ENCODE data around the gene HTR2B.

Gene HTR2B

DNA sequence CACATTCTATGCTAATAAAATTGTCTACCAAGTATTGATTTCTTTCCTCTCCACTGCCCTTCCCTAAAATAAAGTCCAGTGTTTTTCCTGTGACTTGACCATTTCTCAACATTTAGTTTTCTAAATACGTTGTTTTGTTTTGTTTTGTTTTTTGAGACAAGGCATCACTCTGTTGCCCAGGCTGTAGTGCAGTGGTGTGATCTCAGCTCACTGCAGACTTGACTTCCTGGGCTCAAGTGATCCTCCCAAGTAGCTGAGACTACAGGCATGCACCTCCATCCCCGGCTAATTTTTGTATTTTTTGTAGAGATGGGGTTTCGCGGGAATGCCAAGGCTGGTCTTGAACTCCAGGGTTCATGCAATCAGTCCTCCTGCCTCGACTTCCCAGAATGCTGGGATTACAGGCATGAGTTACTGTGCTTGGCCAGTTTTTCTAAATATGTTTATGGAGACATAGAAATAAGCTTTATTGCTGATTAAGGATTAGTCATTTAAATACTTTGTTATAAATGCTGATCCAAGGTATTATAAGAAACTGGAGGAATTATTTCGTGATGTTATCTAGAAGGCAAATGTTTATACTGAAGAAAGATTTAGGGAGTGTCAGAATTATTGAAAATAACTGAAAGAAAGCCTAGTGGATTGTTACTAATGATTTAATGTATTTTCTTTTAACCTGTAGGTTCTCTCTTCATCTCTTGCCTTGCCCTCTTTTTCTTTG lies 5.7 kb upstream of the HTR2B start:
- no peak overlapping the region for H2AFZ ChIP-seq
- H3K4me2 ChIP-seq (ENCODE audit: low read length) = no peak overlapping the region
- H3K27me3 ChIP-seq (ENCODE audit: control insufficient read depth, insufficient read depth, low read length) = no peaks in the 10 kb centered on the region
- H3K79me2 ChIP-seq = peaks cover 3% of the 10 kb centered on the region
- no peak overlapping the region for H3K4me3 ChIP-seq (ENCODE audit: low read depth, low read length)
- H3K4me1 ChIP-seq = peaks cover 7% of the 10 kb centered on the region
- no peaks in the 10 kb centered on the region for H3K9me3 ChIP-seq (ENCODE audit: control insufficient read depth, low read length)
- TF ChIP-seq, protein P1, sequence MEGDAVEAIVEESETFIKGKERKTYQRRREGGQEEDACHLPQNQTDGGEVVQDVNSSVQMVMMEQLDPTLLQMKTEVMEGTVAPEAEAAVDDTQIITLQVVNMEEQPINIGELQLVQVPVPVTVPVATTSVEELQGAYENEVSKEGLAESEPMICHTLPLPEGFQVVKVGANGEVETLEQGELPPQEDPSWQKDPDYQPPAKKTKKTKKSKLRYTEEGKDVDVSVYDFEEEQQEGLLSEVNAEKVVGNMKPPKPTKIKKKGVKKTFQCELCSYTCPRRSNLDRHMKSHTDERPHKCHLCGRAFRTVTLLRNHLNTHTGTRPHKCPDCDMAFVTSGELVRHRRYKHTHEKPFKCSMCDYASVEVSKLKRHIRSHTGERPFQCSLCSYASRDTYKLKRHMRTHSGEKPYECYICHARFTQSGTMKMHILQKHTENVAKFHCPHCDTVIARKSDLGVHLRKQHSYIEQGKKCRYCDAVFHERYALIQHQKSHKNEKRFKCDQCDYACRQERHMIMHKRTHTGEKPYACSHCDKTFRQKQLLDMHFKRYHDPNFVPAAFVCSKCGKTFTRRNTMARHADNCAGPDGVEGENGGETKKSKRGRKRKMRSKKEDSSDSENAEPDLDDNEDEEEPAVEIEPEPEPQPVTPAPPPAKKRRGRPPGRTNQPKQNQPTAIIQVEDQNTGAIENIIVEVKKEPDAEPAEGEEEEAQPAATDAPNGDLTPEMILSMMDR (IDR thresholded peaks at IDR 0.05) = no peak
- H3K9ac ChIP-seq = no peak overlapping the region
- no peaks in the 10 kb centered on the region for H3K36me3 ChIP-seq (ENCODE audit: control insufficient read depth, insufficient read depth, low read length)
- no peak overlapping the region for H3K27ac ChIP-seq

DNA sequence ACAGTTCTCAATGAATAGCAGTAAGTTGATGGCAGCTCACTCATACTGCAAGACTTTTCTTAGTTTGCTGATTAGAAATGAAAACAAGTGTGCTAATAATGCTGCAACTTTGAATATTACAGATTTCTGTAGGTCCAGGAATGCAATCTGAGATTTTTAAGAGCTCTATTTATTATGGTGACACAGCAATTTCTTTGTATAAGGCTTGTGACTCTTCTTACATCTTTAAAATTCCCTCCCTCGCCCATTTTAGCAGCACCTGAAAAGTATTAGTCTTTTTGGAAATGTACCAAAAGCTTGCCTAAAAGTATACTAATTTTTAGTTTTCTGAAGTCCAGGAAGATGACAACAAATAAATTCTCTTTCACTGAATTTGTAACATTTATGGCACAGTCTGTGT lies 4.4 kb upstream of the HTR2B start:
- no peaks in the 10 kb centered on the region for H3K36me3 ChIP-seq (ENCODE audit: control insufficient read depth, insufficient read depth, low read length)
- no peak overlapping the region for H3K4me2 ChIP-seq (ENCODE audit: low read length)
- no peaks in the 10 kb centered on the region for H3K27me3 ChIP-seq (ENCODE audit: control insufficient read depth, insufficient read depth, low read length)
- H3K9ac ChIP-seq = no peak overlapping the region
- TF ChIP-seq, protein P1 (IDR thresholded peaks at IDR 0.05) = no peak
- no peak overlapping the region for H2AFZ ChIP-seq
- no peak overlapping the region for H3K4me3 ChIP-seq (ENCODE audit: low read depth, low read length)
- H3K27ac ChIP-seq = no peak overlapping the region
- H3K79me2 ChIP-seq = peaks cover 3% of the 10 kb centered on the region
- H3K9me3 ChIP-seq (ENCODE audit: control insufficient read depth, low read length) = no peaks in the 10 kb centered on the region
- H3K4me1 ChIP-seq = peaks cover 10% of the 10 kb centered on the region

DNA sequence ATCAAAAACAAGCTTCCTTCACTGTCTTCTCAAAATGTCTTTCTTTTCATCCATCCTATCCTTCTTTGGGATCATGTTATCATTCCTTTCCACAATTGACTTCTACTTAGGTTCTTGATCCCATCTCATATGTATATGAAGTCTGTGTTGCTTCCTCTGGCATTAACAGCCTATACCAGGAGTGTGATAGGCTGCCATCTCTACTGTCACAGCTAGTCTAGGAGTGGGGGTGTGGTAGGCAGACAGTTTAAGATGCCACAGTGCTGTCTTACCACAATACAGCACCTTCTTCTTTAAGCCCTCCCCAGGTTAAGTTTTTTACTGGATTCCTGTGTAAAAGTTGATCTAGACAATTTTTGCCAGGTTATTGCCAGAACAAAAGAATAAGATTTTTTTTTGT lies 3.7 kb upstream of the HTR2B start:
- Histone ChIP-seq H3K27ac (no peak overlapping the region), H3K4me3 (ENCODE audit: low read depth, low read length) (no peak overlapping the region), H3K79me2 (peaks cover 3% of the 10 kb centered on the region), H3K9me3 (ENCODE audit: control insufficient read depth, low read length) (no peaks in the 10 kb centered on the region), H3K9ac (no peak overlapping the region), H3K27me3 (ENCODE audit: control insufficient read depth, insufficient read depth, low read length) (no peaks in the 10 kb centered on the region), H2AFZ (no peak overlapping the region), H3K4me2 (ENCODE audit: low read length) (no peak overlapping the region), H3K36me3 (ENCODE audit: control insufficient read depth, insufficient read depth, low read length) (no peaks in the 10 kb centered on the region), H3K4me1 (peaks cover 10% of the 10 kb centered on the region)
- TF ChIP-seq, protein P1 (IDR thresholded peaks at IDR 0.05) = no peak

DNA sequence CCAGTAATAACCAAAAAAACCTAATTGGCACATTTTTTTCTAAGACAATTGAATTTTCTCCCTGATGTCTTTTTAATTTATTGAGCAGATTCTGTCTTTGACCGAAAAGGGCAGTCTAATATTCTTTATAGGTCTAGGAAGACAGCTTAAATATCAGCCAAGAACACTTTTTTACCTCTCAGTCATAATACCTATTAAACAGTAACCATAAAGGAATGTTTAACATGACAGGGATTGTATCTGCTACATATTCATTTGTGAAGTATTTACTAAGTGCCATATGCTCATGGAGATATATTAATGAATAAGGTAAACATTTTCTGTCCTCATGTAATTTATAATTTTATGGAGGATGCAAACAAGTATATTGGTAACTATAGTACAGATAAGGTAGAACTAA lies 3.1 kb upstream of the HTR2B start:
- TF ChIP-seq, protein P1 (IDR thresholded peaks at IDR 0.05) = no peak

DNA sequence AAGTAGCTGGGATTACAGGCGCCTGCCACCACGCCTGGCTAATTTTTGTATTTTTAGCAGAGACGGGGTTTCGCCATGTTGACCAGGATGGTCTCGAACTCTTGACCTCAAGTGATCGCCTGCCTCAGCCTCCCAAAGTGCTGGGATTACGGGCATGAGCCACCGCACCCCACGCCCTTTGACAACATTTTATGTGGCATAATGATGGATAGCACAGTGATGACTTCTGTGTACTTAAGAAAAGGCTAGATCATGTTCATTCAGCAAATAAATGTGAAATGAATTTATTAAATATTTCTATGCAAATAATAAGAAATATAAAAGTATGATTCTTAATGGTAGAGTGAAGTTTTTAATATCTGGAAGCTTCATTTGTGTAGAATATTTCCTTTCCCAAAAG lies 2.6 kb upstream of the HTR2B start:
- no peak overlapping the region for H3K27ac ChIP-seq

More for the DNA sequence above, 3.1 kb upstream of the HTR2B start:
- Histone ChIP-seq H3K9me3 (ENCODE audit: control insufficient read depth, low read length) (no peaks in the 10 kb centered on the region), H3K4me2 (ENCODE audit: low read length) (no peak overlapping the region), H3K27ac (no peak overlapping the region), H3K27me3 (ENCODE audit: control insufficient read depth, insufficient read depth, low read length) (no peaks in the 10 kb centered on the region), H3K4me3 (ENCODE audit: low read depth, low read length) (no peak overlapping the region), H3K9ac (no peak overlapping the region), H3K4me1 (peaks cover 10% of the 10 kb centered on the region), H3K36me3 (ENCODE audit: control insufficient read depth, insufficient read depth, low read length) (no peaks in the 10 kb centered on the region), H3K79me2 (peaks cover 3% of the 10 kb centered on the region), H2AFZ (no peak overlapping the region)

More for the DNA sequence above, 2.6 kb upstream of the HTR2B start:
- H2AFZ ChIP-seq = no peak overlapping the region
- H3K4me3 ChIP-seq (ENCODE audit: low read depth, low read length) = no peak overlapping the region
- H3K4me1 ChIP-seq = peaks cover 10% of the 10 kb centered on the region
- no peaks in the 10 kb centered on the region for H3K9me3 ChIP-seq (ENCODE audit: control insufficient read depth, low read length)
- TF ChIP-seq, protein P1 (IDR thresholded peaks at IDR 0.05) = no peak
- H3K9ac ChIP-seq = no peak overlapping the region
- H3K4me2 ChIP-seq (ENCODE audit: low read length) = no peak overlapping the region
- no peaks in the 10 kb centered on the region for H3K27me3 ChIP-seq (ENCODE audit: control insufficient read depth, insufficient read depth, low read length)
- H3K79me2 ChIP-seq = peaks cover 3% of the 10 kb centered on the region
- H3K36me3 ChIP-seq (ENCODE audit: control insufficient read depth, insufficient read depth, low read length) = no peaks in the 10 kb centered on the region
